NOMO-1 treated with DMSO at 0.1 percent for 48 hours (cell line): ENCODE measurements around the gene SFRP5.
A peak's percentile ranks its signal among the peaks of the same experiment; 100 is the strongest.

Source experiments
- DNase-seq: peaks from one replicate; lab custom pipeline; 2025; ENCODE audit not compliant: unreplicated experiment; lab: John Stamatoyannopoulos, UW

The SFRP5 gene

DNA sequence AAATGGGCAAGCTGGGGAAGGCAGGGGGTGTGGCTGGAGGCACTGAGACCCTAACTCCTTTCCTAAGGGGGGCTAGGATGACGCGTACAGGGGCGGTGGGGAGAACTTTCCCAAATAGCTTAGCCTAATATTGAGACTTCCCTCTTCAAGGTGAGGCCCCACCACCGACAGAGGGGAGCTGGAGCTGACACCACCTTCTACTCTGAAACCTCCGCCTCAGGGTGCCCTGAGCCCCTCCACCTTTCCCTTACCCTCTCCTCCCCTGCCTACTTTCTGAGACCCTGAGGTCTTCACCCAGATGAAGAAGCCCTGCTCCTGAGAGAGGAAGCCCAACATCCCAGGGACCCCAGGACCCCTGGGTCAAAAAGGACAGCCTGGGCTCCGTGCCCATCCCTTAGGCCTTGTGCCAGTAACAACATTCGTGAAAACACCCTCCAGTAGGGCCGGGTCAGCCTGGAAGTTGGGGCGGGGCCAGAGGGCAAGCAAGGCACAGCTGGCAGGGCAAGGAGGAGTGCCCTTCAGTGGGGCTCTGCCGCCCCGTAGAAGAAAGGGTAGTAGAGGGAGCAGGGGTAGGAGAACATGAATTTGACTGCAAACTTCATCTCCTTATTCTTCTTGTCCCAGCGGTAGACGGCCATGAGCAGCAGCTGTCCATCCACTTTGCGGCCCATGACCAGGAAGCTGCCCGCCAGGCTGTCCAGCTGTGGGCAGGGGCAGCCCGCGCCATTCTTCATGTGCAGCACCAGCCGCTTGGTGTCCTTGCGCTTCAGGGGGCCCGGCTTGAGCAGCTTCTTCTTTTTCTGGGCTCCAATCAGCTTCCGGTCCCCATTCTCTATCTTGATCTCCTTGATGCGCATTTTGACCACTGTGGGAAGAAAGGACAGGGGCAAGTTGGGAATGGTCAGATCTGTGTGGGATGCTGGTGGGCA lies 4.5 kb downstream of the SFRP5 start:
- no peak for DNase-seq

- no peak for DNase-seq
Observed at GRCh38 chr10:97766106-97766810, 5.5 kb downstream of the SFRP5 start.

- DNase-seq, result no peak
Observed at GRCh38 chr10:97765201-97765600, 6.6 kb downstream of the SFRP5 start.

DNA sequence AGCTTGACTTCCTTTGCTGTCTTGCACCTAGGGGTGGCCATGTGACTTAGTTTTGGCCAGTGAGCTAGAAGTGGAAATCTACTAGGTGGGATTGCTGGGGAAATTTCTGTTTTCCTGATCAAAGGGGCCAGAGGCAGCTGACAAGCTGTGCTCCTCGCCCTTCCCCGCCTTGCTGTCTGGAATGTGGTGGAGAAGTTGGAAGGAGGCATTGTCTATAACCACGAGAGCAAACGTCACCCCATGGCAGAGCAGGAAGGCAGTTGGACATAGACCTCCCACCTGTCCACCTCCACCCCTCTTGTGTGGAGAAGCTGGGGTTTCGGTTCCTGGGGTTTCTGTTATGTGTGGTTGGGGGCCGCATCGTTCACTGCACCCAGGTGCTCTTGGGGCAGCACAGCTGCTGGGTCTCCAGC lies 7.3 kb downstream of the SFRP5 start:
- DNase-seq, result no peak

GRCh38 chr10:97763947-97764346 lies 7.9 kb downstream of the SFRP5 start:
- DNase-seq, result no peak

- no peak for DNase-seq
Observed at GRCh38 chr10:97763411-97763810, 8.4 kb downstream of the SFRP5 start.

GRCh38 chr10:97762816-97763215 lies 9.0 kb downstream of the SFRP5 start:
- no peak for DNase-seq

DNA sequence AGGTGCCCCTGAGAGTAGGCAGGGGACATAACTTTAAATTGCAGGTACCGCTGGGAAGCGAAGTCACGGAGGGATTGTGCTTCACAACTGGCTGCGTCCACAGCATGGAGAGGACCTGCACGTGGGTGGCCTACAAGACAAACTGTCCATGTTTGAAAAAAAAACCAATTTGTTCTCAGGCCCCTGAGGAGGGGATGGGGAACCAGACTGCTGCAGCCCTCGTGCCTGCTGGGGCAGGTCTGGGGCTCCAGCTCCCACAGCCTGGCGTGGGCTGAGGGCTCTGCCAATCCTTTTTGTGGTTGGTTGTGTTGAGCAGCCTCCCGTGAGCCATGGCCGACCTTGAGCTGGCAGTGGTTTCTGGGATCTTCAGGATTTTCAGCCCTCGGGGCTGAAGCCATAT lies 9.7 kb downstream of the SFRP5 start:
- no peak for DNase-seq

DNA sequence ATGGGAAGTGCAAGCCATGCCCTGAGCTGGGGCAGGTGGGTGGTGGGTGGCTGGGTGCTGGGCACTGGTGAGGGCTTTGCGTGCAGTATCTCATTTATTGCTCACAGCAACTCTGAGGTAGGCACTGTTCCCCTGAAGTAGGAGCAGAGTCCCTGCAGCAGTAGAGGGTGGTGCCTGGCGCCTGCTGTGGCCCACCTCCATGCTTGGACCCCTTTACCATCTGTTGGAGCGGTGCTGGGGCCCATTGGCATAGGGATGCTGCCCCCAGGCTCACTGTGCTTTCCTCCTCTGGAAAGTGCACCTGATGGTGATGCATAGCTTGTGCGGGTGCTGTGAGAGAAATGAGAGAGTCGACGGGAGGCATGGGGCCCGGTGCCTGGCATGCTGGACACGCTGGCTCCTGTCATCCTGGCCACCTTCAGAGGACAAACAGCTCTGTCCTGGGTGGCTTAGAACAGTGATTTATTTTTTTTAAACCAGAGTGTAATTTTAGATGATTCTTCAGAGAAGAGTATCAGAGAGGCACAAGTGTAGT lies 10.4 kb downstream of the SFRP5 start:
- DNase-seq, result no peak

GRCh38 chr10:97760461-97761257 lies 11.1 kb downstream of the SFRP5 start:
- no peak for DNase-seq

DNA sequence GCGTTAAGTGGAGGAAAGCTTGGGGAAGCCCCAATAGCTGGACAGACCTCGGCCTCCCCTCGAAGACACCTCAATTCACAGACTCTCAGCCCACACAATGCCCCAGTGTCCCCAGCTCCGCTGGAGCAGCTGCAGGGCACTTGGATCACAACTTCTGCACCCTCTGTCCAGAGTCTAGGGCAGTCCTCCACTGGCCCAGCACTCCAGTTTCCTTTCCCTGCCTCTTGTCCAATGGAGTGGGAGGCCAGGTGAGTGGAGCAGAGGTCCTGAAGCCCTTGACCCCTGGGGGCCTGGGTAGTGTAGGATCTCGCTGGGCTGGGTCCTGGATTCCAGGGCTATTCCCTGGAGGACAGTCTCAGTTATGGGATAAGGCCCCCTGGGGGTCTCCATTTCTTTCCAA lies 11.9 kb downstream of the SFRP5 start:
- DNase-seq, result no peak

GRCh38 chr10:97759158-97759887 lies 12.5 kb downstream of the SFRP5 start:
- DNase-seq, result peak; percentile 36

- DNase-seq, result no peak
Observed at GRCh38 chr10:97757471-97757870, 14.3 kb downstream of the SFRP5 start.

- no peak for DNase-seq
Observed at GRCh38 chr10:97755718-97756117, 16.1 kb downstream of the SFRP5 start.

DNA sequence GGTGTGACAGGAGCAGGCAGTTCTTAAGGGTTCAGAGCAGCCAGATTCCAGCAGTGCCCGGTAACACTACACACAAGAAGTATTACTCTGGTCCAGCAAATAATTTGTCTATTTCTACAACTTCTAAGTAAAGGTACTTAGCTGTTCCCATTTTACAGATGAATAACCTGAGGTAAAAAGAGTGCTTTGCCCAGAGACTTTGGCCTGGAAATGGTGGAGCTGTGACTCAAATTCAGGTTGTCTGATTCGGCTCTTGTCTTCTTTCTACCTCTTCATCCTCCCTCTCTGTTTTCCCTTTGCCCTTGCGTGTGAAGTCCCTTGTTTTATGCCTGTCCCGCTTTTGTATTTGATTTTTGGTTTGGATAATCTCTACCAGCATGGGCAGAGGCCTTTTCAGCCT lies 17.1 kb downstream of the SFRP5 start:
- no peak for DNase-seq

- no peak for DNase-seq
Observed at GRCh38 chr10:97752956-97753355, 18.8 kb downstream of the SFRP5 start.

- no peak for DNase-seq
Observed at GRCh38 chr10:97748116-97748515, 23.7 kb downstream of the SFRP5 start.

GRCh38 chr10:97747573-97747972 lies 24.2 kb downstream of the SFRP5 start:
- no peak for DNase-seq

GRCh38 chr10:97744405-97745035 lies 27.3 kb downstream of the SFRP5 start:
- no peak for DNase-seq
